Liver (tissue), 9 donors: ENCODE measurements around the gene RDX. TPM values are rescaled to one million over a fixed set of nuclear protein-coding genes. Genes with fewer than 3 reads are reported as not detected.

Source experiments
- DNase-seq: peaks from one replicate; pipeline ENCODE4 v3.0.0-alpha.2; 2017; ENCODE audit warnings: low spot score
- H3K27ac ChIP-seq, 2 donors: one replicate each; pipeline ENCODE4 v1.7.0; 2013; ENCODE audit warnings: inconsistent platforms in 2 of 2, low read length in 2 of 2, control low read depth in 1 of 2, low read depth in 1 of 2, mild to moderate bottlenecking in 1 of 2
- H3K27me3 ChIP-seq, 4 donors: one replicate each; pipeline versions ENCODE4 v1.6.1 to v1.7.0; 2013; ENCODE audit warnings: low read length in 3 of 4, inconsistent platforms in 1 of 4, mild to moderate bottlenecking in 1 of 4, moderate library complexity in 1 of 4; ENCODE audit not compliant: control insufficient read depth in 4 of 4, insufficient read depth in 4 of 4
- H3K36me3 ChIP-seq, 4 donors: one replicate each; pipeline versions ENCODE4 v1.6.1 to v1.7.0; 2013; ENCODE audit warnings: low read length in 3 of 4, mild to moderate bottlenecking in 3 of 4, low read depth in 1 of 4, moderate library complexity in 1 of 4; ENCODE audit not compliant: control insufficient read depth in 4 of 4, insufficient read depth in 3 of 4
- H3K4me1 ChIP-seq, 4 donors: one replicate each; pipeline versions ENCODE4 v1.6.1 to v1.7.0; 2013; ENCODE audit warnings: low read length in 3 of 4, mild to moderate bottlenecking in 3 of 4, moderate library complexity in 1 of 4; ENCODE audit not compliant: control insufficient read depth in 4 of 4, insufficient read depth in 4 of 4
- H3K4me3 ChIP-seq, 3 donors: one replicate each; pipeline versions ENCODE4 v1.6.1 to v1.7.0; 2013; ENCODE audit warnings: low read length in 3 of 3, control low read depth in 1 of 3, low read depth in 1 of 3, mild to moderate bottlenecking in 1 of 3
- H3K9ac ChIP-seq, 2 donors: one replicate each; pipeline ENCODE4 v1.7.0; 2013; ENCODE audit warnings: low read length in 2 of 2, mild to moderate bottlenecking in 2 of 2, moderate library complexity in 2 of 2, control low read depth in 1 of 2, low read depth in 1 of 2
- H3K9me3 ChIP-seq, 4 donors: one replicate each; pipeline versions ENCODE4 v1.6.1 to v1.7.0; 2013; ENCODE audit warnings: low read length in 3 of 4; ENCODE audit not compliant: control insufficient read depth in 4 of 4
- CTCF ChIP-seq: fragments of 150-350 bp; IDR thresholded peaks from 2 replicates; pipeline ENCODE4 v1.5.1; 2017; ENCODE audit warnings: improper control_type of control experiment, low read depth, low read length; ENCODE audit not compliant: missing input control
- EGR1 ChIP-seq, 2 donors: IDR thresholded peaks; 2 replicates each; pipeline ENCODE4 v1.6.1; 2016 to 2018; ENCODE audit warnings: antibody characterized with exemption in 2 of 2, low read depth in 2 of 2
- FOXA1 ChIP-seq: IDR thresholded peaks from 2 replicates; pipeline ENCODE4 v1.6.1; 2016; ENCODE audit warnings: antibody characterized with exemption
- FOXA2 ChIP-seq: IDR thresholded peaks from 2 replicates; pipeline ENCODE4 v1.6.1; 2016; ENCODE audit warnings: antibody characterized with exemption
- GABPA ChIP-seq, 2 donors: IDR thresholded peaks in 1 of 2; conservative IDR thresholded peaks in 1 of 2; 2 replicates each; pipeline ENCODE4 v1.6.1; 2016; ENCODE audit warnings: antibody characterized with exemption in 2 of 2, mild to moderate bottlenecking in 1 of 2, moderate library complexity in 1 of 2
- HNF4A ChIP-seq, 2 donors: conservative IDR thresholded peaks; 2 replicates each; pipeline ENCODE4 v1.6.1; 2016; ENCODE audit warnings: antibody characterized with exemption in 2 of 2, mild to moderate bottlenecking in 2 of 2
- HNF4G ChIP-seq: IDR thresholded peaks from 2 replicates; pipeline ENCODE4 v1.6.1; 2016; ENCODE audit warnings: antibody characterized with exemption
- JUND ChIP-seq, 2 donors: IDR thresholded peaks; 2 replicates each; pipeline ENCODE4 v1.6.1; 2016; ENCODE audit warnings: antibody characterized with exemption in 2 of 2
- MAX ChIP-seq: IDR thresholded peaks from 2 replicates; pipeline ENCODE4 v1.6.1; 2016; ENCODE audit warnings: antibody characterized with exemption
- NR2F2 ChIP-seq: IDR thresholded peaks from 2 replicates; pipeline ENCODE4 v1.6.1; 2016; ENCODE audit warnings: antibody characterized with exemption
- REST ChIP-seq: IDR thresholded peaks from 2 replicates; pipeline ENCODE4 v1.6.1; 2016; ENCODE audit warnings: antibody characterized with exemption, mild to moderate bottlenecking
- RXRA ChIP-seq, 2 donors: IDR thresholded peaks; 2 replicates each; pipeline ENCODE4 v1.6.1; 2017 to 2018; ENCODE audit warnings: antibody characterized with exemption in 2 of 2, mild to moderate bottlenecking in 1 of 2
- SP1 ChIP-seq: IDR thresholded peaks from 2 replicates; pipeline ENCODE4 v1.6.1; 2018; ENCODE audit warnings: antibody characterized with exemption, mild to moderate bottlenecking
- TAF1 ChIP-seq: conservative IDR thresholded peaks from 2 replicates; pipeline ENCODE4 v1.6.1; 2016; ENCODE audit warnings: antibody characterized with exemption, mild to moderate bottlenecking
- YY1 ChIP-seq: IDR thresholded peaks from 2 replicates; pipeline ENCODE4 v1.6.1; 2016; ENCODE audit warnings: antibody characterized with exemption, mild to moderate bottlenecking
- WGBS: extraction: QIAGEN DNeasy Blood & Tissue Kit; methylation state at CpG from one replicate; pipeline ENCODE4 v1.1.7; 2013; 5-methylcytosine and 5-hydroxymethylcytosine counted together
- polyA plus RNA-seq, 2 donors: library from polyadenylated mRNA; stranded (reverse) in 1 of 2; unstranded in 1 of 2; fragments of 200-250 nt in 1 of 2; fragments of >200 nt in 1 of 2; fragmentation: Nextera tagmentation in 1 of 2; extraction: Ambion mirVana in 1 of 2; gene quantifications; one replicate each; pipeline versions ENCODE4 v1.2.1 to v1.2.3, GENCODE V29; 2013 to 2015
- total RNA-seq, 2 donors: library from RNA; depleted of rRNA; stranded (reverse); fragments of >200 nt; gene quantifications; one replicate each; pipeline ENCODE4 v1.2.3, GENCODE V29; 2014
- TF ChIP-seq, protein P1 (sequence below): IDR thresholded peaks from 2 replicates; pipeline ENCODE4 v1.6.1; 2016; ENCODE audit warnings: antibody characterized with exemption
- TF ChIP-seq, protein P2 (sequence below): IDR thresholded peaks from 2 replicates; pipeline ENCODE4 v1.6.1; 2016; ENCODE audit warnings: antibody characterized with exemption
- donor health status: healthy.
- donor health status: healthy.
- donor health status: healthy.
- donor health status: healthy.
- donor health status: healthy.

RDX gene
- total and polyA plus RNA-seq, 4 donors, result 19.9 to 116 (median 53.9) TPM

GRCh38 chr11:110262072-110262403 lies 34.4 kb downstream of the RDX start:
- no peak overlapping the region for H3K9ac ChIP-seq
- H3K9me3 ChIP-seq, result no peaks in the 10 kb centered on the region
- H3K27me3 ChIP-seq, result no peaks in the 10 kb centered on the region
- peaks cover 2 to 27% (median 16%) of the 10 kb centered on the region in 4 donors for H3K36me3 ChIP-seq
- H3K4me3 ChIP-seq, result no peak overlapping the region
- DNase-seq, result no peak
- TF ChIP-seq REST (no peak), FOXA1 (no peak), FOXA2 (no peak), EGR1 (IDR thresholded peaks at IDR 0.05; ENCODE audit: low read depth in 2 of 2) (no peak), JUND (IDR thresholded peaks at IDR 0.05) (no peak), MAX (no peak), CTCF (no peak), YY1 (no peak), HNF4A (conservative IDR thresholded peaks at IDR 0.05) (no peak), NR2F2 (no peak), SP1 (no peak), GABPA (IDR thresholded peaks at IDR 0.05 in 1 of 2, conservative IDR thresholded peaks at IDR 0.05 in 1 of 2) (no peak), RXRA (IDR thresholded peaks at IDR 0.05) (no peak), TAF1 (no peak), HNF4G (no peak)
- TF ChIP-seq, protein P1, sequence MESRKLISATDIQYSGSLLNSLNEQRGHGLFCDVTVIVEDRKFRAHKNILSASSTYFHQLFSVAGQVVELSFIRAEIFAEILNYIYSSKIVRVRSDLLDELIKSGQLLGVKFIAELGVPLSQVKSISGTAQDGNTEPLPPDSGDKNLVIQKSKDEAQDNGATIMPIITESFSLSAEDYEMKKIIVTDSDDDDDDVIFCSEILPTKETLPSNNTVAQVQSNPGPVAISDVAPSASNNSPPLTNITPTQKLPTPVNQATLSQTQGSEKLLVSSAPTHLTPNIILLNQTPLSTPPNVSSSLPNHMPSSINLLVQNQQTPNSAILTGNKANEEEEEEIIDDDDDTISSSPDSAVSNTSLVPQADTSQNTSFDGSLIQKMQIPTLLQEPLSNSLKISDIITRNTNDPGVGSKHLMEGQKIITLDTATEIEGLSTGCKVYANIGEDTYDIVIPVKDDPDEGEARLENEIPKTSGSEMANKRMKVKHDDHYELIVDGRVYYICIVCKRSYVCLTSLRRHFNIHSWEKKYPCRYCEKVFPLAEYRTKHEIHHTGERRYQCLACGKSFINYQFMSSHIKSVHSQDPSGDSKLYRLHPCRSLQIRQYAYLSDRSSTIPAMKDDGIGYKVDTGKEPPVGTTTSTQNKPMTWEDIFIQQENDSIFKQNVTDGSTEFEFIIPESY, result no peak
- TF ChIP-seq, protein P2, sequence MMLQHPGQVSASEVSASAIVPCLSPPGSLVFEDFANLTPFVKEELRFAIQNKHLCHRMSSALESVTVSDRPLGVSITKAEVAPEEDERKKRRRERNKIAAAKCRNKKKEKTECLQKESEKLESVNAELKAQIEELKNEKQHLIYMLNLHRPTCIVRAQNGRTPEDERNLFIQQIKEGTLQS, result no peak
- no peak overlapping the region for H3K27ac ChIP-seq
- H3K4me1 ChIP-seq, result no peaks in the 10 kb centered on the region
- WGBS, result 96% methylated on average over 6 of the region's 6 CpGs
